Measurements from ENCODE around the gene ROR1. TPM values are rescaled to one million over a fixed set of nuclear protein-coding genes. Genes with fewer than 3 reads are reported as not detected.

The ROR1 gene
- total RNA-seq, 4 donors from 2014 or later, result 10.6 to 21.7 (median 15.1) TPM

DNA sequence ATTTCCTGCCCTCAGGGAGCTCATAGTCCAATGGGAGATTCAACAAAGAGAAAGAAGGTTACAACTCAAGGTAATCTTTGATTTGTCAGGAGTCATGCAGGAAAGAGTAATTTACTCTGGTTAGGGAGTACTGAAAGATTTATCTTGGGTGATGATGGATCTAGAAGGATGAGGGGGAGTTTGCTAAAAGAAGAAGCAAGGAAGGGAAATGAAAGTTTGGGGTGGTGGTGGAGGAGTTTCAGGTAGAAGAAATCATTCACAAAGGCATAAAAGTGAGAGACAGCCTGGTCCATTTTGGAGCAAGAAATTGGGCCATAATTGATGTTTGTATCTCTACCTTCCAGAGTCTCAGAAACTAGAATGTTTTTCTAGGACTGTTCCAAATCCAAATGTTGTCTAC lies 116.7 kb downstream of the ROR1 start:
- no peaks in the 10 kb centered on the region for H3K4me1 ChIP-seq
- no peak for DNase-seq (ENCODE audit: low spot score in 2 of 2)
- no peak overlapping the region for H3K27ac ChIP-seq
- H3K27me3 ChIP-seq, result no peaks in the 10 kb centered on the region
- no peaks in the 10 kb centered on the region for H3K36me3 ChIP-seq
- no peaks in the 10 kb centered on the region for H3K9me3 ChIP-seq
- TF ChIP-seq, protein P1, sequence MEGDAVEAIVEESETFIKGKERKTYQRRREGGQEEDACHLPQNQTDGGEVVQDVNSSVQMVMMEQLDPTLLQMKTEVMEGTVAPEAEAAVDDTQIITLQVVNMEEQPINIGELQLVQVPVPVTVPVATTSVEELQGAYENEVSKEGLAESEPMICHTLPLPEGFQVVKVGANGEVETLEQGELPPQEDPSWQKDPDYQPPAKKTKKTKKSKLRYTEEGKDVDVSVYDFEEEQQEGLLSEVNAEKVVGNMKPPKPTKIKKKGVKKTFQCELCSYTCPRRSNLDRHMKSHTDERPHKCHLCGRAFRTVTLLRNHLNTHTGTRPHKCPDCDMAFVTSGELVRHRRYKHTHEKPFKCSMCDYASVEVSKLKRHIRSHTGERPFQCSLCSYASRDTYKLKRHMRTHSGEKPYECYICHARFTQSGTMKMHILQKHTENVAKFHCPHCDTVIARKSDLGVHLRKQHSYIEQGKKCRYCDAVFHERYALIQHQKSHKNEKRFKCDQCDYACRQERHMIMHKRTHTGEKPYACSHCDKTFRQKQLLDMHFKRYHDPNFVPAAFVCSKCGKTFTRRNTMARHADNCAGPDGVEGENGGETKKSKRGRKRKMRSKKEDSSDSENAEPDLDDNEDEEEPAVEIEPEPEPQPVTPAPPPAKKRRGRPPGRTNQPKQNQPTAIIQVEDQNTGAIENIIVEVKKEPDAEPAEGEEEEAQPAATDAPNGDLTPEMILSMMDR (IDR thresholded peaks at IDR 0.05), result no peak
- TF ChIP-seq EP300 (IDR thresholded peaks at IDR 0.05), result no peak
- no peak for TF ChIP-seq POLR2A (IDR thresholded peaks at IDR 0.05)
- H3K4me3 ChIP-seq, result no peak overlapping the region

DNA sequence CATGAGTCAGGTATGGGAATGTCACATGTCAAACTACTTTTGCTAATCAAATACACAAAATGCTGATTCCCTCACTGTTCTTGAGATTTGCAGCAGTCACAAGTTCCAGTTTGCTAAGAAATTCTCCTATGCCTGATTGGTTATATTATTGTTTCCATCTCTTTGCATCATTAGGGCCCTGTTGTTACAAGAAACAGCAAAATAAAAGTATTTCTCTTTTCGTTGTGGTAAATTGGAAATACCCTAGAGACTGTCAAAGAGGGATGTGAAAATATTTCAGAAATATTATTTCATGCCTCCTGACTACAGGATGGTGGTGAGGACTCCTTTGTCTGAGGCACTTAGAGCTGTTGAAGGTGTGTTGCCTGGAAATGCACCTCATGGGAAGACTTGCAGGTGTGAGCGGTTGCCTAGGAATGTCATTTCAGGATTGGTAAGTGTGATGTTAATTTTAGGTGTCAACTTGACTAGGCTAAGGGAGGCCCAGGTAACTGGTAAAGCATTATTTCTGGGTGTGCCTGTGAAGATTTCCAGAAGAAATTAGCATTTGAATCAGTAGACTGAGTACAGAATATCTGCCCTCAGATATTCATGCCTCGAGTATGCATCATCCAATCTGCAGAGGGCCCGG lies 117.4 kb downstream of the ROR1 start:
- DNase-seq (ENCODE audit: low spot score in 2 of 2), result no peak
- no peaks in the 10 kb centered on the region for H3K36me3 ChIP-seq
- 72% methylated on average over 4 of the region's 4 CpGs for WGBS
- no peak overlapping the region for H3K27ac ChIP-seq
- no peak overlapping the region for H3K4me3 ChIP-seq
- no peaks in the 10 kb centered on the region for H3K27me3 ChIP-seq
- H3K9me3 ChIP-seq, result no peaks in the 10 kb centered on the region
- TF ChIP-seq POLR2AphosphoS5 (IDR thresholded peaks at IDR 0.05) (no peak), POLR2A (IDR thresholded peaks at IDR 0.05) (no peak)
- no peaks in the 10 kb centered on the region for H3K4me1 ChIP-seq

DNA sequence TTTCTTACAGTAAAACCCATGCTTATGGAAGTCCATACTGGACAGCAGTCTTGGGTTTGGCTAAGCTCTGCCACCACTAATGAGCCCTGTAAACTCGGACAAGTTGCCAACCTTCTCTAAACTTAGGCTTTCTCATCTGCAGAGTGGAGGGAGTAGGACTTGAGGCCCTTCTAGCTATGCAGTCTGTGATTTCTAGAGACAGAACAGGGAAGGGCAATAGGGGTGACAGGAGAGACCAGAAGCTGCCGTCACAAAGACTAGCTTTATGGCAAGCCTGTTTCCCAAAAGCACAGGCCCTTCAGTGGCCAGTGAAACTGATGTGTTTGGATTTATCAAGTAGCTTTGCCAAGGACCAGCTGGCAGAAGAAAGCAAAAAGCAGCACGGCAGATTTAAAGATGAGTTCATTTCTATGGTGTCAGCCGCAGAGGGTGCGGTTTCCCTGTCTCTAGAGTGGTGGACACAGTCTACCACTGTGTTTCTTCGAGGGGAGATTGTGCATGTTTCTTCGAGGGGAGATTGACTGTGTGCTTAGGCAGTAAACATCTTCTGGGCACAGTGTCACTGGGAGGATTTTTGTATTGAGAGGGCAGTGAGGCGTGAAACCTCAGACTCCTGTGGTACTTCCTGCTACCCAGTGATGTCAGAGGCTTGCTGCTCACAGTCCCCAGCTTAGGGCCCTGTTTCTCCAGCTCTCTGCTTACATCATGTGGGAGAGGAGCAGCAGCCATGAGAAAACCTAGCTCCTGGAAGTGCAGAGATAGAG lies 119.0 kb downstream of the ROR1 start:
- DNase-seq (ENCODE audit: low spot score in 2 of 2), result no peak
- Histone ChIP-seq H3K4me3 (no peak overlapping the region), H3K4me1 (no peaks in the 10 kb centered on the region), H3K27me3 (no peaks in the 10 kb centered on the region), H3K9me3 (peaks cover 2% of the 10 kb centered on the region), H3K36me3 (no peaks in the 10 kb centered on the region), H3K27ac (peak overlapping the region; percentile 42)
- no peak for TF ChIP-seq EP300 (IDR thresholded peaks at IDR 0.05)
- TF ChIP-seq POLR2A (IDR thresholded peaks at IDR 0.05), result no peak
- TF ChIP-seq POLR2AphosphoS5 (IDR thresholded peaks at IDR 0.05), result no peak
- TF ChIP-seq, protein P1 (IDR thresholded peaks at IDR 0.05), result no peak
- WGBS, result 51% methylated on average over 8 of the region's 8 CpGs

DNA sequence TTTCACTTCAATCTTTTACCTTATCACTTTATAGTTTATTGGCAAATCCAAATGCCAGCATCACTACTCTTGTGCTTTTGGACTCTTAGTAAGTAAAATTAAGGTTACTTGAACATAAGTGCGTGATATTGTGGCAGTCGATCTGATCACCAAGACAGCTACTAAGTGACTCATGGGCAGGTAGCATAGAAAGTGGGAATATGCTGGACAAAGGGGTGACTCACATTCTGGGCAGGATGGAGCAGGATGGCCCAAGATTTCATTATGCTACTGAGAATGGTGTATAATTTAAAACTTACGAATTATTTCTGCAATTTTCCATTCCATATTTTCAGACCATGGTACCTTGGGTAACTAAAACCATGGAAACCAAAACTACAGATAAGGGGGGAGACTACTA lies 120.2 kb downstream of the ROR1 start:
- no peak for TF ChIP-seq POLR2AphosphoS5 (IDR thresholded peaks at IDR 0.05)
- TF ChIP-seq POLR2A (IDR thresholded peaks at IDR 0.05), result no peak
- TF ChIP-seq, protein P1 (IDR thresholded peaks at IDR 0.05), result no peak
- no peak for TF ChIP-seq EP300 (IDR thresholded peaks at IDR 0.05)
- 93% methylated on average over 3 of the region's 3 CpGs for WGBS
- peaks cover 3% of the 10 kb centered on the region for H3K9me3 ChIP-seq
- H3K27ac ChIP-seq, result no peak overlapping the region
- H3K4me3 ChIP-seq, result no peak overlapping the region
- H3K36me3 ChIP-seq, result no peaks in the 10 kb centered on the region
- no peak for DNase-seq (ENCODE audit: low spot score in 2 of 2)
- peaks cover 3% of the 10 kb centered on the region for H3K4me1 ChIP-seq
- H3K27me3 ChIP-seq, result no peaks in the 10 kb centered on the region

DNA sequence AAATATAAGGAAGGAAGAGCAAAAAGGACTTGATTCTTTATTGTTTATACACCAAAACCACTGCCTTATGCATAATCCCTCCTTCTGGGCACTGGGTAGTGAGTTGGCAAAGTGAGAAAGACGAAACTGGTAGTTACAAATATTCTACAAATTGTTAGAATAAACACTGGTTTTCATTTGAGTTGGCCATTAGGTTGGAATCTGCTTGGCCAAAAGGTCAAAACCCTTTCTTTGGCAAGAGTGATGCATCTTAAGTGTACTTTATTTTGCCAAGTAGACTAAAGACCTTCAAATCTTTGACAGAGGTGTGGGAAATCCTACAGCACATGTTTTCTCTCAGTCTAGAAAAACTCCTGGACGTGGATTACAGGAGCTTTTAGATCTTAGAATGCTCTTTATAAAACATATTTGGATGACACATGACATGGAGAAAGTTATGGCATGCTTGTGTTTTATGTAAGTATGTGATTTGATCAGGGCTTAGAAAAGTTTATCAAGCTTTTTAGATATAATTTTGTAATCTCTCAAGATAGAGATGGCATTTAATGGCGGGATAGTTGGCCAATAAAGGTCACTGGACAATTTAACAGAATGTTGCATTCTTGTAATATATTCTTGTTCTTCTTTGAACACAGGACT lies 120.9 kb downstream of the ROR1 start:
- no peaks in the 10 kb centered on the region for H3K27me3 ChIP-seq
- H3K4me3 ChIP-seq, result no peak overlapping the region
- no peak for DNase-seq (ENCODE audit: low spot score in 2 of 2)
- WGBS, result 84% methylated on average over 3 of the region's 3 CpGs
- H3K27ac ChIP-seq, result no peak overlapping the region
- H3K4me1 ChIP-seq, result peaks cover 3% of the 10 kb centered on the region
- H3K9me3 ChIP-seq, result peaks cover 3% of the 10 kb centered on the region
- H3K36me3 ChIP-seq, result no peaks in the 10 kb centered on the region
- TF ChIP-seq POLR2AphosphoS5 (IDR thresholded peaks at IDR 0.05) (no peak), EP300 (IDR thresholded peaks at IDR 0.05) (no peak)
- TF ChIP-seq, protein P1 (IDR thresholded peaks at IDR 0.05), result no peak

All from suprapubic skin (tissue), 4 donors.